Activated CD4-positive, alpha-beta T cell treated with anti-CD3 and anti-CD28 coated beads for 1 hour (primary cell): ENCODE measurements around the gene AGXT2.
A peak's percentile ranks its signal among the peaks of the same experiment; 100 is the strongest.
"Not testable (repeated sequence)": the region's sequence is repeated elsewhere in the genome, so short reads cannot be mapped to it uniquely, and the experiment has no call there.

Experiments used
- DNase-seq: peaks from one replicate; pipeline ENCODE4 v3.0.0-alpha.2; 2020

Gene AGXT2

DNA sequence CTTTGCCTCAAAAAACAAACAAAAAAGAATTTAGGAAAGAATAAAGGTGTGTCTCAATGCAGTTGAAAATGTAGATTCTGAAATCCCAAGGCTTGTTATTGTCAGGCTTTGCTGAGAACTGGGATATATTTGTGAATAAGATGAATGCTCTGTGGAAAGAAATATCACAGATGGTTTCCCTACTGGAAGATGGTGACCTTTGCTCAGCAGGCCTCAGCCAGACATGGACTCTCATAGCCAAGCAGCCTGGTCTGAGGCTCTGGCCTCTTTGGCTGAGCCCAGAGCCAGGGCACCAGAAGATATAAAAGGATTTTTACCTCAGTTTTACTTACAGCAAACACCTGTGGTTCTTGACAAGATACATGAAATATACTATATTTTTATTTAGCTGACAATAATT, 37.1 kb downstream of the AGXT2 start:
- DNase-seq = no peak

DNA sequence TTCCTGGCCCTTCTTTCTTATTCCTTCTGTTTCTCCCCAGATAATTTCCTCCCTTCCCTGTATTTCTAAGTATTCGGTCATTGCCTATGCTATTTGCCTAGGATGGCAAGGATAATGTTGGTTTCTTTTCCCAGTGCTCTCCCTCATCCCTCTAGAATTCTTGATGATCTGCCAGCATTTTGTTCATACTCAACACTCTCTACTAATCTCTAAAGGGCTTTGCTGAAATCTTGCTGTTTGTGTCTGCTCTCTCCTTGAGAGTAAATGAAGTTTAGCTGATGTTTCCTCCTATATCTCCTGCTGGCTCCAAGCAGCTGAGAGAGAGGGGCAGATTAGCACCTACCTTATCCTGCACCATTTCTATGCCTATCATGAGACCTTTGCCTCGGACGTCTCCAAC, 38.1 kb downstream of the AGXT2 start:
- no peak for DNase-seq

DNA sequence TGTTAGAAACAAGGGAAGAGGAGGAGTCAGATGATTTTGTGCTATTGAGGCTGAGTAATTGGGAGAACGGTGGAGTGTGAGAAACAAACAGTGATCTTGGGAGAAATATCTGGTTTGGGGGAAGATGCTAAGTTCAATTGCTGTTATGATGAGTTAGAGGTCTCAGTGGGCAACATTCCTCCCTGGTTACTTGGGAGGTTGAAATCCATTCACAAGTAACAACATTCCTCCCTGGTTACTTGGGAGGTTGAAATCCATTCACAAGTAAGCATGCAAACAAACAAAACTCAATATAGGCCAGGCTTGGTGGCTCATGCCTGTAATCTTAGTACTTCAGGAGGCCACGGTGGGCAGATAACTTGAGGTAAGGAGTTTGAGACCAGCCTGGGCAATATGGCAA, 38.7 kb downstream of the AGXT2 start:
- no peak for DNase-seq

DNA sequence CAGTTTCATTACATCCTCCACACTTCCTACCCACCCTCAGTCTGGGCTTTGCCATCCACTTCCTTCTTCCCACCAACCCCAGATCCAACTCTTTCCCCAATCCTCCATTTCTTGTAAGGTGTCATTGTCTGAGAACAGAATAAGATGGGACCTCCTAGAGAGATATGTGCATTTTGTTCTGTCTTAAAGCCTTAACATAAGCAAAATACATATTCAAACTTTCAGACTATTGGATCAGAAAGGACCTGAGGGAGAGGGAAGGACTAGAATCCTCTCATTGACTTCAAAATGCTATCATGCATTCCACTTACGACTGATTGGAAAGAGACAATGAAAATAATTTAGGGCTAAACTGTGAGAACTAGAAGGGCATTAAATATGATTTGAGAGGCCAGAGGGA, 43.0 kb downstream of the AGXT2 start:
- no peak for DNase-seq

- no peak for DNase-seq
Measured at GRCh38 chr5:35004200-35004599, 43.5 kb downstream of the AGXT2 start.

DNA sequence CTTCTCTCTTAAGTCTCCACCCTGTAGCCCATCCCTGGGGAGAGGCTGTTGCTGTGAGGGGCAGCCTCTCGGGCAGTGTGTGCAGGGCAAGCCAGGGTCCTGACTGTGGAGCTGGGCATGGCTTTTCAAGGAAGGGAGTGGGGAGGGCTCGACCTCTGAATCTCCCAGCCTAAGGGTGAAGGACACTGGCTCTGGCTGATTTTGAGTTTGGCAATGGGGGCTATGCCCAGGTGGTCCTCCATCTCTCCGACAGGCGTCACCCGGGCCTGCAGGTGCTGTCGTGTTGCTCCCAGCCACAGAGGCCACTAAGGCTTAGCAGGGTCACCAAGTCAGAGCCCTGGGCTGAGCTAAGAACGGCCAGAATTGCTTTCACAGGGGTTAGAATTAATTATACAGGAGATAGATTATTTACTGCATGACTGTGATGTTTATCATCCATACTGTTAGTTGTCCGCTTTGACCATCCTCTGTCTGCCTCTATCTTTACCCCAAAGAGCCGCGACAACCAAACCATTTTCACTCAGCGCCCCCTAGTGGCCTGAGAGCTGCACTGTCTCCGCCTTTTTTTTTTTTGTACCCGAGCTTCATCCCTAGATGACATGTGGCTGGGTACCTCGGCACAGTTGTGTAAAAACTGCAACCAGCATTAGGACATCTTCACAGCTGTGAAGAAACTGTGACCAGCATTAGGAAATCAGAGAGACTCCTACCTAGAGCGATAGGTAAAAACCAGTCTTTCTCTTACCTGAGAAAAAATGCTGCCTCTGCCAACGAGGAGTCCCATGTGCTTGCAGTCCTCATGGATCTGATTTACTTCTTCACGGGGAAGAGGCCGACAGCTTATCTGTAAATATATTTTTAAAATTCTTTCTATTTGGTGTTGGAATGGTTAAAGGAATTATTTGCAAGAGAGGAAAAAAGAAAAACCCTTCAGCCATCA, 44.5 kb downstream of the AGXT2 start:
- peak; percentile 14 for DNase-seq

DNA sequence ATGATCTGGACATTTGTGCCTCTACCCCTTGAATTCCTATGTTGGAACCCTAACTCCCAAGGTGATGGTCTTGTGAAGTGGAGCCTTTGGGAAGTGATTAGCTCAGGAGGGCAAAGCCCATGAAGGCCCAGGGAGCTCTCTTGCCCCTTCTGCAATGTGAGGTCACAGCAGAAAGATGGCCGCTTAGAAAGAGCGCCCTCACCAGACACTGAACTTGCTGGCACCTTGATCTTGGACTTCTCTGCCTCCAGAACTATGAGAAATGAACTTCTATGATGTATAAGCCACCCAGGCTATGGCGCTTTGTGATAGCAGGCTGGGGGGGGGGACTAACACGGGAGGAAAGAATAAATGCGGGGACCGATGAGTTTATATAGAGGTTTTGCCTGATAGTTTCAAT, 45.3 kb downstream of the AGXT2 start:
- no peak for DNase-seq

DNA sequence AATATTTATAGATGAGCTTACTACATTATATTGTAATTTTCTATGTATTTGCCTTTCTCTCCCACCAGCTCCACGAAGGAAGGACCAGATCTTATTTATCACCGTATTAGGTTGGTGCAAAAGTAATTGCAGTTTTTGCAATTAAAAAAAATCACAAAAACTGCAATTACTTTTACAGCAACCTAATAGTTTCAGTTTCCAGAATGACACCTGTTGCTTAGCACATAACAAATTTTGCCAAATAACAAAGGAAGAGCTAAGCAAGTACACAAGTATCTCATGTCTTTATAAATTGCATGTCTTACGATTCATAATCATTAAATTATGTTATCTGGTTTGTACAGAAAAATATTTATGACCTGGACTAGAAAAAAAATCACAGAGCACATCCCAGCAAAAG, 45.9 kb downstream of the AGXT2 start:
- DNase-seq = no peak

DNA sequence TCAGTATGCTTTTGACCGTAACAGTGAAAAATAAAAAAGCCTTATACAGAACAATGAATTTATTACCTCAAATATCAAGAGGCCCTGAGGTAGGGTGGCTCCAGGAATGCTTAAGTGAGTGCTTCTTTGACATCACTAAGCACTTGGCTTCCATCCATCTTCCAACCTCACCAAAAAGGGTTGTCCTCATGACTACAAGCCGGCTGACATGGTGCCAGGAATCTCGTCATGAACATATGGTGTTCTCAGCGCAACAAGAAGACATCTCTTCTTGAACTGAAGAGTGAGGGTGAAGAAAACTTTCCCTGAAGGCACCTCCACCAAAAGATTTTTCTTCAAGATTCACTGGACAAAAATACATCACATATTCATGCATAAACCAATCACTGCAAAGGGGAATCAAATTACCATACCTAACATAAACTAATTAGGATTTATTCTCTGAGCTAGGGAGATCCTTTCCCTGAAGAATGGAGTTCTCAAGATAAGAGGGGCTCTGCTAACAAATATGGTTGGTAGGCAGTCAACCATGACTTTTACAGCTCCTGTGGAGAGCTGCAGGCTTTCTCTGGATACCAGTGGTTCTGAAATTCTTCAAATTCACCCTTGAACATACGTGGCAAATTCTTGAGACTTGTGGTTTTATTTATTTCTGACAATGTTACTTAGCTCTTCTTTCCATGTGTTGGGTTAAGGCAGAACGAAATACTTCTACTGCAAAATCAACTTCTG, 49.5 kb downstream of the AGXT2 start:
- DNase-seq = no peak

DNA sequence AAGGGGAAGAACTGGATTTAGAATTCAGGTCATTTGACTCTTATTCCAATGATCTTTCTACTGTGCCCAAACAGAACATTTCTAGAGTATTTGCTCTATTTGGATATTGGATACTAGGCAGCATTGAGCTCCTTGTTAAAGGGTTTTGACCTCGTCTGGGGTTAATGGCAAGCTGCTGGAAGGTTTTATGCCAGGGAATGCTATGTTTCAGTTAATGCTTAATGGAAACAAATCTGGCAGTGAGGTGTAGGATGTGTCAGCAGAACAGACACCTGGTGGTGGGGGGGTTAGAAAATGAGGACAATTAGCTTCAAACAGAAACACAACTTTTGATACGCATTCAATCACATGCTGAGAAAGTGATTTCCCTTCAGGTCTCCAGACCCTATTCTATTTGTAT, 51.5 kb downstream of the AGXT2 start:
- DNase-seq = no peak

GRCh38 chr5:34993951-34994350, 53.8 kb downstream of the AGXT2 start:
- no peak for DNase-seq

- no peak for DNase-seq
Measured at GRCh38 chr5:34991486-34992238, 56.1 kb downstream of the AGXT2 start.

DNA sequence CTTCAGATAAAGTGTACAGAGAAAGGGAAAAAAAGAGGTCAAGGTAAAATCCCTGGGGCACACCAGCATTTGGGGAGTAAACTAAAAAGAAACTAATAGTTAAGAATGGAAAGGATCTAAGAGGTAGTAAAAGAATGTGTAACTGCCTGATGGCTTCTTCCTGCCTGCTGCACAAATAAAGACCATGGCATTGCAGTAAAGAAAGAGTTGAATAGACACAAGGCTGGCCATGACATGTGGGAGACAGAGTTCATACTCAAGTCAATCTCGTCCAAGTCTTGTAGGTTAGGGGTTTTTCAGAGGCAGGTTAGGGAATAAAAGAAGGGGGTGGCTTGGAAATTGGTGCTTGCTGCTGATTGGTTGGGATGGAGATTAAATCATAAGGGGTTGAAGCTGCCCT, 60.8 kb downstream of the AGXT2 start:
- no peak for DNase-seq

GRCh38 chr5:34982823-34983222, 64.9 kb downstream of the AGXT2 start:
- DNase-seq = no peak

DNA sequence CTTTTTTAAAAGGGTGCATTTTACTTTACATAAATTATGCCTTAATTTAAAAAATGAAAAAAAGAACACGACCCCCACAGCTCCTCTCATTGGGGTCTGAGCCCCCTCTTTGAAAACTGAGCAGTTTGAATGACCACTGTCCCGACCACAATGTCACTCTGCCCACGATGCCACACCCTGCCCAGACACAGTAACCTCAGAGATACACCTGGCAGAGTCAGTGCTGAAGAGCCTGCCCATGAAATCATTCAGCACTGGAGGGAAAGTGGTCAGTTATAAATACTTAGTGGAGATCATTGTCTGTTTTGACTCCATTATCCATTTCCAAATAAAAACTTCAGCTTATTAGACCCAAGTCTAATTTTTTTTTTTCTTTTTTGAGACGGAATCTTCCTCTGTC, 69.1 kb downstream of the AGXT2 start:
- DNase-seq = no peak

- no peak for DNase-seq
Measured at GRCh38 chr5:34977934-34978613, 69.7 kb downstream of the AGXT2 start.

DNA sequence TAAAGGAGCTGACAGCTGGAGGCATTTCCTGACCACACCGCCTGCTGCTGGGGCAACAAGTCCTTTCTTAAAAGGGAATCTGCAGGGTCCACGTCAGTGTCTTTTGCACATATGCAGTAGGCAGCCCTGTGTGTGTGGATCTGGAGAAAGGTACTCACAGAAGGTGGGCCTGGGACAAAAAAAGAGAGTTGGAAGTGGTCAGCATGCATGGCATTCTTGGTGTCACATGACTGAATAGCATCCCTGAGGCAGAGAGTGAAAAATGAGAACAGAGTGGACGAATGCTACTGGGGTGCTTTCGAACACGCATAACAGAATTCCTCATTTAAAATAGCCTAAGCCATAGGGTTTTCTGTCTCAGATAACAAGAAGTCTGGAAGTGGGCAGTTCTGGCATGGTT, 71.4 kb downstream of the AGXT2 start:
- DNase-seq = no peak

DNA sequence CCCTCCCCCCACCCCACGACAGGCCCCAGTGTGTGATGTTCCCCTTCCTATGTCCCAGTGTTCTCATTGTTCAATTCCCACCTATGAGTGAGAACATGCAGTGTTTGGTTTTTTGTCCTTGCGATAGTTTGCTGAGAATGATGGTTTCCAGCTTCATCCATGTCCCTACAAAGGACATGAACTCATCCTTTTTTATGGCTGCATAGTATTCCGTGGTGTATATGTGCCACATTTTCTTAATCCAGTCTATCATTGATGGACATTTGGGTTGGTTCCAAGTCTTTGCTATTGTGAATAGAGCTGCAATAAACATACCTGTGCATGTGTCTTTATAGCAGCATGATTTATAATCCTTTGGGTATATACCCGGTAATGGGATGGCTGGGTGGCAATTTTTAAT, 76.1 kb downstream of the AGXT2 start:
- not testable (repeated sequence) for DNase-seq

DNA sequence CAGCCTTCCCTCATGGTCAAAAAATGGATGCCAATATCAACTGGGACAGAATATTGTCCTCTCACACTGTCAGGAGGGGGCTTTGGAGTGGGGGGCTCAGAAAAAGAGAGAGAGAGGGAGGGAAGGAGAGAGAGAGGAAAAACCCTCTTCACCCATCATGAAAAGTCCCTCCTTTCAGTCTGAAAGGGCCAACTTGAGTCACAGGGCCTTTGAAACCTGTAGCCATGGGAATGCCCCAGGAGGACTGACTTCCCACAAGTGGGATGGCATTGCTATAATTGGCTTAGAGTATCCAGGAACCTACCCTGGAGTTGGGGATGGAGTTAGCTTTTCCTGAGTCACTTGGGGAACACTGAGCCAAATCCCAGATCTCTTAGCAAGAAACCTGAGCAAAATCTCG, 77.2 kb downstream of the AGXT2 start:
- DNase-seq = no peak

- no peak for DNase-seq
Measured at GRCh38 chr5:34968258-34968657, 79.5 kb downstream of the AGXT2 start.

- DNase-seq = no peak
Measured at GRCh38 chr5:34967540-34967939, 80.2 kb downstream of the AGXT2 start.

DNA sequence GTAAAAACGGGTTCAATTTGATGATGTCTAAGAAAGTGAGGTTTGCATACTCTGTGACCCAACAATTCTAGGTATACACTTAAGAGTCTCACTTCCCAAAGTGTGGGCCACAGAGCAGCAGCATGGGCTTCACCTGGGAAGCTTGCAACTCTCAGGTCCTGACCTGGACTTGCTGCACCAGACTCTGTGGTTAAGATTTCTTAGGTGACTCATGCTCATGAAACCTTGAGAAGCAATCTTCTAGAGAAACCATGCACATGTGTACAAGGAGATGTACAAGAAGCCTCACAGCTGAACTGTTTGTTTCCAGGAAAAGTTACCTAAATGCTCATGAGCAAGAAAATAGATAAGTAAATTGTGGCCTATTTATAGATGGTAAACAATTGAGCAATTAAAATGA, 88.4 kb downstream of the AGXT2 start:
- DNase-seq = no peak
